Parathyroid adenoma (tissue), 2 donors: Measurements from ENCODE around the gene GALNT17.

Source experiments
- H2AFZ ChIP-seq: fragments of 300-600 bp; sonication (generic); one replicate; pipeline ENCODE4 v1.7.0; 2017; ENCODE audit warnings: antibody characterized with exemption, mild to moderate bottlenecking
- H3K27ac ChIP-seq: fragments of 300-600 bp; sonication (generic); one replicate; pipeline ENCODE4 v1.7.0; 2017
- H3K27me3 ChIP-seq: fragments of 300-600 bp; sonication (generic); one replicate; pipeline ENCODE4 v1.7.0; 2017; ENCODE audit warnings: low read length; ENCODE audit not compliant: control insufficient read depth, insufficient read depth
- H3K36me3 ChIP-seq: fragments of 300-600 bp; sonication (generic); one replicate; pipeline ENCODE4 v1.7.0; 2017; ENCODE audit warnings: low read length; ENCODE audit not compliant: control insufficient read depth, insufficient read depth
- H3K4me1 ChIP-seq: fragments of 300-600 bp; sonication (generic); one replicate; pipeline ENCODE4 v1.7.0; 2017; ENCODE audit warnings: control low read depth
- H3K4me2 ChIP-seq: fragments of 300-600 bp; sonication (generic); one replicate; pipeline ENCODE4 v1.7.0; 2017; ENCODE audit warnings: low read length
- H3K4me3 ChIP-seq: fragments of 300-600 bp; sonication (generic); one replicate; pipeline ENCODE4 v1.7.0; 2017; ENCODE audit warnings: low read depth, low read length
- H3K79me2 ChIP-seq: fragments of 300-600 bp; sonication (generic); one replicate; pipeline ENCODE4 v1.7.0; 2017; ENCODE audit warnings: control low read depth
- H3K9ac ChIP-seq: fragments of 300-600 bp; sonication (generic); one replicate; pipeline ENCODE4 v1.7.0; 2017; ENCODE audit warnings: mild to moderate bottlenecking
- H3K9me3 ChIP-seq: fragments of 300-600 bp; sonication (generic); one replicate; pipeline ENCODE4 v1.7.0; 2017; ENCODE audit warnings: low read length; ENCODE audit not compliant: control insufficient read depth
- CTCF ChIP-seq: fragments of 300-600 bp; sonication (generic); IDR thresholded peaks from one replicate; pipeline ENCODE4 v1.7.0; 2017; ENCODE audit warnings: antibody characterized with exemption, mild to moderate bottlenecking
- donor health status: primary hyperparathyroidism.

GALNT17 gene

DNA sequence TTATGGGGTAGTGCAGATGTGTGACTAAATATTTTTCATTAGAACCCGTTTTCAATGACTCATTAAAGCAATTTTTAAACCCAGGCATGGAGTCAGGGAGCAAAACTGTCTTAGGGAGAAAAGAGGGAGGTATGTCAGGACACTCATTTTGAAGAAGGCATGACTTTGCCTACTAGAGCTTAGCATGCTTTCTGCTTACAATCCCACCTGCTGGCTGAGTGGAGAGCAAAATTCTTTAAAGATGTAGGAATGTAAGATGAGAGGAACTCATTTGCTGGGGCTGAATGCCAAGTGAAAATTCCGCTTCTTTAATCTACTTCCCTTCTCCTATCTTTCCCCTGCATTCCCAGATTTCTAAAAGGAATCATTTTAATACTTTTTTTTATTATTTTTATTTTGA, 232.6 kb downstream of the GALNT17 start:
- TF ChIP-seq CTCF: no peak

GRCh38 chr7:71372991-71373390, 241.0 kb downstream of the GALNT17 start:
- H3K27me3 ChIP-seq: no peaks in the 10 kb centered on the region
- H3K4me2 ChIP-seq: no peak overlapping the region
- H3K4me3 ChIP-seq: no peak overlapping the region
- H3K9me3 ChIP-seq: no peaks in the 10 kb centered on the region
- H3K4me1 ChIP-seq: no peaks in the 10 kb centered on the region
- no peak overlapping the region for H3K9ac ChIP-seq
- TF ChIP-seq CTCF: no peak
- H2AFZ ChIP-seq: no peak overlapping the region
- H3K27ac ChIP-seq: no peak overlapping the region
- no peaks in the 10 kb centered on the region for H3K36me3 ChIP-seq
- H3K79me2 ChIP-seq: no peaks in the 10 kb centered on the region

More for the DNA sequence above, 232.6 kb downstream of the GALNT17 start:
- Histone ChIP-seq H3K79me2 (no peaks in the 10 kb centered on the region), H3K9me3 (no peaks in the 10 kb centered on the region), H3K4me3 (no peak overlapping the region), H3K4me2 (no peak overlapping the region), H3K36me3 (no peaks in the 10 kb centered on the region), H3K27ac (no peak overlapping the region), H3K27me3 (no peaks in the 10 kb centered on the region), H3K4me1 (no peaks in the 10 kb centered on the region), H2AFZ (no peak overlapping the region), H3K9ac (no peak overlapping the region)

DNA sequence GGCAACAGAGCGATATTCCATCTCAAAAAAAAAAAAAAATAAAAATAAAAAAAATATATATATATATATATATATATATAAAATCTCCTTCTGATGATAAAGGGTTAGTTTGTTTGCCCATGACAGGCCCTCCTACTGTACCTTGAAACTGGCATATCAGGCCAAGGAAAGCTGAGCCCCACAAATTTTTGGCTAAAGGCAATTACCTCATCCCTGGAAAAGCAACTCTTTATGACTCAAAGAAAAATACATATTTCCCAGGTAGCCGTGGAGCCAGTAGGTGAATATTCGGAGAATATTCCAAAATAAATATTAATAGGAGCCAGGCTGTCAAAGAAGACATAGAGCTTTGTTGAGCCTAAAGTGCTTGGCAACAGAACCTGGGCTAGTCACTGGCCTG, 245.1 kb downstream of the GALNT17 start:
- Histone ChIP-seq H3K27ac (no peak overlapping the region), H3K9ac (no peak overlapping the region), H3K36me3 (no peaks in the 10 kb centered on the region), H3K4me1 (no peaks in the 10 kb centered on the region), H3K4me2 (no peak overlapping the region), H3K79me2 (no peaks in the 10 kb centered on the region), H3K4me3 (no peak overlapping the region), H3K9me3 (no peaks in the 10 kb centered on the region), H3K27me3 (no peaks in the 10 kb centered on the region), H2AFZ (no peak overlapping the region)
- no peak for TF ChIP-seq CTCF

- H3K4me3 ChIP-seq: no peak overlapping the region
- no peak overlapping the region for H3K4me2 ChIP-seq
- H2AFZ ChIP-seq: no peak overlapping the region
- H3K4me1 ChIP-seq: no peaks in the 10 kb centered on the region
- no peaks in the 10 kb centered on the region for H3K79me2 ChIP-seq
- no peaks in the 10 kb centered on the region for H3K27me3 ChIP-seq
- no peaks in the 10 kb centered on the region for H3K36me3 ChIP-seq
- no peaks in the 10 kb centered on the region for H3K9me3 ChIP-seq
- H3K9ac ChIP-seq: no peak overlapping the region
- H3K27ac ChIP-seq: no peak overlapping the region
- no peak for TF ChIP-seq CTCF
Measured at GRCh38 chr7:71377469-71377868, 245.5 kb downstream of the GALNT17 start.

- Histone ChIP-seq H3K27ac (no peak overlapping the region), H3K79me2 (no peaks in the 10 kb centered on the region), H2AFZ (no peak overlapping the region), H3K9me3 (no peaks in the 10 kb centered on the region), H3K9ac (no peak overlapping the region), H3K4me2 (no peak overlapping the region), H3K27me3 (no peaks in the 10 kb centered on the region), H3K36me3 (no peaks in the 10 kb centered on the region), H3K4me1 (no peaks in the 10 kb centered on the region), H3K4me3 (no peak overlapping the region)
- no peak for TF ChIP-seq CTCF
Measured at GRCh38 chr7:71384094-71384493, 252.2 kb downstream of the GALNT17 start.
